OCI-LY3 (cell line): ENCODE data around the gene TMCO6.

ENCODE experiments used
- CTCF ChIP-seq: fragments of 200-600, 300-600 bp; sonication (generic); IDR thresholded peaks from 2 replicates; pipeline ENCODE4 v1.5.1; 2014; ENCODE audit warnings: antibody characterized with exemption, low read length, low read depth
- EZH2phosphoT487 ChIP-seq: fragments of 200-600 bp; shearing (Covaris generic); IDR thresholded peaks from 2 replicates; pipeline ENCODE4 v1.6.1; 2018; ENCODE audit warnings: antibody characterized with exemption, mixed run types, low read depth

DNA sequence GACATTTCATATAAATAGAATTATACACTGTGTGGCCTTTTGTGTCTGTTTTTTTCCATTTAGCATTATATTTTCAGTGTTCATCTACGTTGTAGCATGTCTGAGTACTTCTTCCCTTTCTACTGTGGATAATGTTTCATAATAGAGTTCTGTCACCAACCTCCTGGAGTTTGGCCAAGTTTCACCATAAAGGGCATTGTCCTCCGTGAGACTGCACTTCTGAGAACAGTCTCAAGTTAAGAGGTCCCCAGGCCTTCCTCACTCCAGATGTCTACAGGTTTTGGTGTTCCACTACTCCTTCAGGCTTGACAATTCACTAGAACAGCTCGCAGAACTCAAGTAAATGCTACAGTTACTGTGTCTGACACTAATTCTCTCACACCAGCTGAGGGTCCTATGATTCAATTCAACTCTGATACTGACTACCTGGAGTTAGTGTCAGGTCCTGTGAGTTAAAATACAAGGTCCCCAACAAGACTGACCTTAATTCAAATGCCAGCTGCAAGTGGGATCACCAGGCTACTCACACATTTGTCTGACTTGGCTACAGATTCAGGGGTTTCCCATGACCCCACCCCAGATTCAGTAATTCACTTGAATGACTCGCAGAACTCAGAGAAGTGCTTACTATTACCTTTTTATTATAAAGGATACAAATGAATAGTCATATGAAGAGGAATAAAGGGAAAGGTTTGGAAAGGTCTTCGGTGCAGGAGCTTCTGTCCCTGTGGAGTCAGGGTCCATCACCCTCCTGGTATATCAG, 43.5 kb upstream of the TMCO6 start:
- no peak for TF ChIP-seq CTCF
- no peak for TF ChIP-seq EZH2phosphoT487
